ENCODE data around the gene THNSL1. TPM values are rescaled to one million over a fixed set of nuclear protein-coding genes. Genes with fewer than 3 reads are reported as not detected.
A peak's percentile ranks its signal among the peaks of the same experiment; 100 is the strongest.

Gene THNSL1
- total RNA-seq, 4 donors from 2014 or later: 0.80 to 2.6 (median 1.6) TPM

- 58 to 68% methylated on average over 3 of the region's 3 CpGs for WGBS, 2 donors
- no peak overlapping the region for H3K4me3 ChIP-seq (ENCODE audit: low read depth, poor library complexity, severe bottlenecking)
- no peak for DNase-seq (ENCODE audit: low spot score in 2 of 2)
- intact Hi-C loops (cut with DNase I; ENCODE audit: low total_unique reads): no loop called here
- TF ChIP-seq POLR2A (IDR thresholded peaks at IDR 0.05) (no peak), CTCF (IDR thresholded peaks at IDR 0.05) (no peak)
These were observed 20.0 kb downstream of the THNSL1 start for GRCh38 chr10:25036381-25036780.

GRCh38 chr10:25038325-25038724 lies 21.9 kb downstream of the THNSL1 start:
- 74% methylated on average over 2 of the region's 2 CpGs for WGBS, 2 donors
- no peak for DNase-seq (ENCODE audit: low spot score in 2 of 2)
- no peak overlapping the region for H3K4me3 ChIP-seq (ENCODE audit: low read depth, poor library complexity, severe bottlenecking)
- intact Hi-C loops (cut with DNase I; ENCODE audit: low total_unique reads): no loop called here
- TF ChIP-seq POLR2A (IDR thresholded peaks at IDR 0.05) (no peak), CTCF (IDR thresholded peaks at IDR 0.05) (no peak)

DNA sequence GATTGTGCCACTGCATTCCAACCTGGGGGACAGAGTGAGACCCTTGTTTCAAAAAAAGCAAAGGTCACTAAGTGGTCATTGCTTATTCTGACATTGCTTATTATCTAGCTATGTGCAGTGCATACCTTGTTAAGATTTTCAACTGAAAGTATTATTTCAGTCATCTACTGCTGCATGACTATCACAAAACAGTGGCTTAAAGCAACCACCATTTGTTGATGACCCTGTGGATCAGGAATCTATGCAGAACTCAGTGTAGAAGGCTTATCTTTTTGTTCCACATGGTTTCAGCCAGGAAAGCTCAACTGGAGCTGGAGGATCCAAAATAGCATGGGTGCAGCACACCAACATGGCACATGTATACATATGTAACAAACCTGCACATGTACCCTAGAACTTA lies 23.1 kb downstream of the THNSL1 start:
- TF ChIP-seq POLR2A (IDR thresholded peaks at IDR 0.05): no peak
- TF ChIP-seq CTCF (IDR thresholded peaks at IDR 0.05): no peak
- no peak for DNase-seq (ENCODE audit: low spot score in 2 of 2)
- intact Hi-C loops (cut with DNase I; ENCODE audit: low total_unique reads): no loop called here
- H3K4me3 ChIP-seq (ENCODE audit: low read depth, poor library complexity, severe bottlenecking): no peak overlapping the region

DNA sequence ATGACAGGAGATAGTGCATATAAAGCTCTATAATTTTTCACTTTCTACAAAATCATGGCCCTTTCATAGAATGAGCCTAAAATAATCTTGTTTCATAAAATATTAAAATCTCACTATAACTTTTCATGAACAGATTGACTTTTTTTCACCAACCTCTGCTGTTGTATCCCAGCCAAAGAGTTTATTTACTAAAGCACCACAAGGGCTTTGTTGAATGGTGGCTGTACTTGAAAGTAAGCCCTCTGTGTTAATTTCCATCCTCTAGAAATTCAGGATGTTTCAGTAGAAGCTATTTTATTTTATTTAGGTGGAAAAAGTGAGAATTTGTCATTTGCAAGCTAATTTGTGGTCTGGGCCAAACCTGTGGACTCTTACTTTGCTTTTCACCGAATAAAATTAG lies 30.2 kb downstream of the THNSL1 start:
- TF ChIP-seq CTCF (IDR thresholded peaks at IDR 0.05) (no peak), POLR2A (IDR thresholded peaks at IDR 0.05) (no peak)
- intact Hi-C loops (cut with DNase I; ENCODE audit: low total_unique reads): loop anchor here (5.0 kb wide), 1 partner anchor 1426 kb away; no protein-coding TSS in a partner anchor
- H3K4me3 ChIP-seq (ENCODE audit: low read depth, poor library complexity, severe bottlenecking): no peak overlapping the region
- no peak for DNase-seq (ENCODE audit: low spot score in 2 of 2)
- WGBS, 2 donors: 45 to 68% methylated on average over 1 of the region's 1 CpG

DNA sequence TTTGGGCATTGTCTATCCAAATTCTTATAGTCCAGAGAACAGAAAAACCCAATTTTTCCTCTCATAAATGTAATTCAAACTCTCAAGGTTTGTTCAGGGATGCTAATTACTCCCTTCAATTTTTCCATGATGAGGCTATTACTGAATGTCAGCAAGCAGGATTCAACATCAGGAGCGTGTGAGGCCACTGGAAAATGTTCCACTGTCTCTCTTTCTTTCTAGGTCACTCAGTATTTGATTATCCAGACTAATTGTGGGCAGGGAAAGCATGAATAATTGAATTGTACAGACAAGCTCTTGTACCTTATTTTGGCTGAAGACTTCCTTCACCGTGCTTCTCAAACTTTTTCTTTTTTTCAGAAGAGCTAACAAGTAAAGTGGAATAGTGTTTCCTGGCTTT lies 30.7 kb downstream of the THNSL1 start:
- H3K4me3 ChIP-seq (ENCODE audit: low read depth, poor library complexity, severe bottlenecking): no peak overlapping the region
- TF ChIP-seq POLR2A (IDR thresholded peaks at IDR 0.05): no peak
- no peak for TF ChIP-seq CTCF (IDR thresholded peaks at IDR 0.05)
- 20 to 40% methylated on average over 2 of the region's 2 CpGs for WGBS, 2 donors
- intact Hi-C loops (cut with DNase I; ENCODE audit: low total_unique reads): loop anchor here (5.0 kb wide), 1 partner anchor 1425 kb away; no protein-coding TSS in a partner anchor
- no peak for DNase-seq (ENCODE audit: low spot score in 2 of 2)

GRCh38 chr10:25047591-25048301 lies 31.3 kb downstream of the THNSL1 start:
- intact Hi-C loops (cut with DNase I; ENCODE audit: low total_unique reads): loop anchor here (5.0 kb wide), 1 partner anchor 1425 kb away; no protein-coding TSS in a partner anchor
- WGBS, 2 donors: 22 to 31% methylated on average over 4 of the region's 4 CpGs
- no peak overlapping the region for H3K4me3 ChIP-seq (ENCODE audit: low read depth, poor library complexity, severe bottlenecking)
- peak in 1 of 2 donors; percentile 29 for DNase-seq (ENCODE audit: low spot score in 2 of 2)
- TF ChIP-seq POLR2A (IDR thresholded peaks at IDR 0.05): no peak
- TF ChIP-seq CTCF (IDR thresholded peaks at IDR 0.05): no peak
